ENCODE data around the gene PLXNC1.

Gene PLXNC1

DNA sequence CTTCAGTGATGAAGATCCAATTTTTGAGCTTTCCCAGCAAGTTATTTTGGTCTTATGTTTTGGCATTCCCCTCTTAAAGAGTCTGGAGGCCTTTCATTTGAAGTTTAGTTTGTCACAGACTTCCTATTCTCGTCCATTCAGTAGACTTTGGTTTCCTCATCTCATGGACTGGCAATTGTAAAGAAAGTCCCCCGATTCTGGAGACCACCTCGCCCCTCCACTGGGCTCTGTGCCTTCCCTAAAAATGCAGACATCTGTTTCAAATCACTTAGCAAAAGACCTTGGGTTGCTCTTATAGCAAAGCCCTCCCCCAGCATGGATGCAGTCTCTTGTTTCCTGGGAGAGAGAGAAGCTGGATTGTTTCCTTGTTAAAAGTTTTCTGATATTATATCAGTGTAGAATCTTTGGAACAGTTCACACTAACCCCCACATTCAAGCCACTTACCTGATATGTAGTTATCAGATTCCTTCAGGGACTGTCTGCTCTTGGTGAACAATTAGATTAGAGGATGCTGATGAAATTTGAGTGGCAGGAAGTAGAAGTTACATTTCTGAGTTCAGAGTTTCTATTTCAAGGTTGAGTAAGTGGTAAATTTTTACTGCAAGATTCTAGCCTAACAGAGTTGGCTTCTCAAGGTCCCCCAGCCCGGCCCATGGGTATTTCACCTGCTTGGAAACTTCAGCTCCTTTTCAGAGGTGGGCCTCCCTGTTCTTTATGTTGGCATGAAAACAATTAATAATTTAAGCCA lies 56.3 kb downstream of the PLXNC1 start:
- no peak for DNase-seq (ENCODE audit: low read depth in 2 of 2)

- DNase-seq (ENCODE audit: low read depth in 2 of 2), result no peak
These were observed 57.4 kb downstream of the PLXNC1 start for GRCh38 chr12:94205822-94206221.

- no peak for DNase-seq (ENCODE audit: low read depth in 2 of 2)
These were observed 58.5 kb downstream of the PLXNC1 start for GRCh38 chr12:94206886-94207285.

DNA sequence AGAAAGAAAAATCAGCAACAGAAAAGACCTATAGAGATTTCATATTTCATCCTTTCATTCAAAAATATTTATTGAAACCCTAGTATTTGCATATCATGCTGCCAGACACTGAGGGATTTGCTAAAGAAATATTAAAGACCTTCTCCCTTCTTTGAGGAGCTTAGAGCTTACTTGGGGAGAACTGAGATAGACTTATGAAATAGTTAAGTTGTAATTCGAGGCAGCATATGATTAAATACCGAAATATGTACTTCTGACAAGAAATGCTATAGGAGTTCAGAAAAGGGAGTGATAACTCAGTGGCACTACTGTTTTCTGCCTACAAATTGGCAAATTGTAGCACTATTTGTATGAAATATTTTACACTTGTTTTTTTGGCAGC lies 59.1 kb downstream of the PLXNC1 start:
- DNase-seq (ENCODE audit: low read depth in 2 of 2), result no peak

DNA sequence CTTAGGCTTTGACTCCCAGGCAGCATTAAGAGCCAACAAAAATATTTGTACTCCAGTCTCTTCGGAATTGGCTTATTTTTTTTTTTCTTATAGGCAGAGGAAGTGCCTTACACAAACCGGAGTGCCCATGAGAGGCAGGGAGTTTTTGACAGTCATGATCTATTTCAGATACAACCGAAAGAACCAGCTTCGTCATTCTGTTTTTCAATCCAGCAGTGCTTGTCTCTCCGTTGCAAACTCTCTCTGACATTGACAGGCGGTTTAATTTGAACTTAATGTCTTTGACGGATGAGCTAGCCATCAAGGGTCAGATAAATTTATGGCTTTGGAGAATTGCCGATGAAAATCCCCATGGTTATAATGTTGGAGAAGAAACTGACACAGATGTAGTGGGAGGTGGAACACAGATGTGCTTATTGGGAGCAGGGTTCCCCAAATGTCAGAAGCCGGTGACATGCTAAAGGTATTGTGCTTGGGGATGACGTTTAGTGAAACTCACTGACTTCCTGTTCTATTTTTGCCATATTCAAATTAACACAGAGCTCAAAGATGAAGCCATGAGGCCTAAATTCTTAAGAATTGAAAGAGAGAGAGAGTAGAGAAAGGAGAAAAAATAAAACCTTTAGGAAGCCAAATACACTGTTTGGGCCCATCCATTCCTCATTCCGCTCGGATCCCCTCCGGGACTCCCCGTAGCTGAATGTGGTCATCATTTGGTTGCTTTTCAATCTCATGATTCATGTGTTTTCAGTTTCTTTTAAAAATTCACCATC lies 59.7 kb downstream of the PLXNC1 start:
- no peak for DNase-seq (ENCODE audit: low read depth in 2 of 2)

GRCh38 chr12:94208622-94208966 lies 60.2 kb downstream of the PLXNC1 start:
- DNase-seq (ENCODE audit: low read depth in 2 of 2), result no peak

DNA sequence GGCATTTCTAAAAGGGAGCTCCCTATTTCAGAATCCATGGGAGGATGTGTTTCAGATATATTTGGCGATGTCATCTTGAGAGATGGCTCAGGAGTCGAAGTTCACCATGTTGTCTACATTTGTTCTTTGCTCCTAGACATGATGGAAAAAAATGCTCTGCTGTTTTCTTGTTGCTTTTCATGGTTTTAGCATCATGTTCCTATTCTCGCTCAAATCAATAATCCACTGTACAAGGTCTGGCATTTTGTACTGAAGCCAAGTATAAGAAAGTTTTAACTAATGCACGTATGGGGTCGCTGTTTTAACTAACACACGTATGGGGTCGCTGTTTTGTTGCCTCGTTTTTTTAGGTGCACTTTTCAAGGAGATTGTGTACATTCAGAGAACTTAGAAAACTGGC lies 60.9 kb downstream of the PLXNC1 start:
- no peak for DNase-seq (ENCODE audit: low read depth in 2 of 2)

DNA sequence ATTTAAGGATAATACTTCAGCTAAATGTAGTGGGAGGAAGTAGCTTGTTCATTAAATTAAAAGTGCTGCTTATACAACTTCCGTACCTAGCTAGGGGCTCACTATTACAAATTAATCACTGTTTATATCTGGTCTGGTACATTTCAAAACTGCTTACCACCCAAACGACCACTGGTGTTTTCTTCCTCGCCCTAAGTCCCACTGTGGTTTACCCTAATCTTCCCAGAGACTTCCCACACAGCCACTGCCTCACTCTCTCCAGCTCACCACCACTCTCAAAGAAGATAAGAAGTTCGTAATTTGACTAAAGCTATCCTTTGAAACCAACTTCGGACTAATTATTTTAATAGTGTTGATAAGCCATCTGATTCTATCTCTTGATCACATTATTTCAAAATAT lies 62.6 kb downstream of the PLXNC1 start:
- DNase-seq (ENCODE audit: low read depth in 2 of 2), result no peak

- DNase-seq (ENCODE audit: low read depth in 2 of 2), result no peak
These were observed 69.9 kb downstream of the PLXNC1 start for GRCh38 chr12:94218233-94218632.

- DNase-seq (ENCODE audit: low read depth in 2 of 2), result no peak
These were observed 71.4 kb downstream of the PLXNC1 start for GRCh38 chr12:94219622-94220302.

GRCh38 chr12:94220804-94221203 lies 72.4 kb downstream of the PLXNC1 start:
- DNase-seq (ENCODE audit: low read depth in 2 of 2), result no peak

DNA sequence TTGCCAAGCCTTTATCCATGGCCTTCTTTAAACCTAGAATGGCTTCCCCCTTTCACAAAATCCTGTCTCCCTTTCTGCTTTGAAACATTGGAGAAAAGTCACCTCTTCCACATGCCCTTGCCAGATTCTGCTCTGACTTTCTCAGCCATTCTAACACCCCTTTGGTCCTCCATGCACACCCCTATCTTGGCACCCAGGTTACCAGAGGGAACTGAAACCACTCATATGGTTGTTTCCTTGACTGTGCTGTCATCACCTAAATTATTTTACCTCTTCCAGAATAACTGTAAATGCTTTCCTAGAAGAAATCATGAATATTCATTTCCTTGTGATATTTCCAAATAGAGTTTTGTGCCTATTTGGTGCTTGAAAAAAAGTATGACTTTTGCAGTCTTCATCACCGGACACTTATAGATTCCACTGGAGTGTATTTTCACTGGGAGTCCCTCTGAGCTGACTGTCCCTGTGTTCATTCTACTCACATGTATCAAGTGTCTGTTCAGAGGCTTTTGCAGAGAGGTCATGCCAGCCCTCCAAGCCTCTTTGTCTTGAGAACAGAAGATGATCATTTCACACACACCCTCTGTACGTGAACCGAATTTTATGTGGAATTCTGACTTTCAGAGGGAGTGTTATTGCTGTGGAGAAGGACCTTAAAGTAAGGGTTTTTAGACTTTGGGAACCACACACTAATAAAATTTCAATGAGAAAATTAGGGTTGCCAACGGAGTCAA lies 74.1 kb downstream of the PLXNC1 start:
- no peak for DNase-seq (ENCODE audit: low read depth in 2 of 2)

DNA sequence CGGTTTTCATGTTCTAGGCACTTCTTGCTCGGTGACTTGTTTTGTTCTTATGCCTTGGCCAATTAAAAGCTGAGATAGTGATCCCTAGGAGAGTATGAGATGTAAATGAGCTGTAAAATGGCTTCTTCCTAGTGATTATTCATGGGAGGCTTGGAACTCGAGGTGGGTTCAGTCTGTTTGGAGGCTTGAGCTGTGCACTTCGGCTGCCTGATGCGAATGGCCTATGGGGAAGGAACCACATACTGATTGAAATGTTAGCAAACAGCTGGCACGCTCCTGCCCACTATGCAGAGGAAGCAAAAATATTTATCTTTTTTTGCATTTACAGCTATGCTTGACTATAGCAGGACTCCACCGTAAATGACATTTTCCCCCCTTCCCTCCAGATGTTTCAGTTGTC lies 75.5 kb downstream of the PLXNC1 start:
- DNase-seq (ENCODE audit: low read depth in 2 of 2), result no peak

DNA sequence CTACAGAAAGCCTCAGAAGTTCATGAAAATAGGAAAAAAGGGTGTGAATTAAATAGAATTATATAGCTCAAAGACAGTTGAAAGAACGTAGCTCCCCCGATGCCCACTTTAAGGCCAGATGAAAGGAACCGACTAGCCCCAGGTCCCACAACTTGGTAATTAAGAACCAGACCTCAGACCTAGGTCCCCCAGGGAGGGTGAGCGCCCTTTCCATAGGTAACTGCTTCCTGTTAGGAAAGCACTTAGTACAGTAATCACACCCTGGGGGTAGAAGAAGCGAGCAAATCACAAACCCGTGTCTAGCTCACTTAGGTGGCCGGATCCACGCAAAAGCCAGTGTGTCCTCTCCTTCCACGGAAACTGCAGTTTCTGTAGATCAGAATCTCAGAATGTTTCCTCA lies 77.1 kb downstream of the PLXNC1 start:
- DNase-seq (ENCODE audit: low read depth in 2 of 2), result no peak

- DNase-seq (ENCODE audit: low read depth in 2 of 2), result no peak
These were observed 77.7 kb downstream of the PLXNC1 start for GRCh38 chr12:94225947-94226630.

GRCh38 chr12:94227066-94227465 lies 78.7 kb downstream of the PLXNC1 start:
- no peak for DNase-seq (ENCODE audit: low read depth in 2 of 2)

DNA sequence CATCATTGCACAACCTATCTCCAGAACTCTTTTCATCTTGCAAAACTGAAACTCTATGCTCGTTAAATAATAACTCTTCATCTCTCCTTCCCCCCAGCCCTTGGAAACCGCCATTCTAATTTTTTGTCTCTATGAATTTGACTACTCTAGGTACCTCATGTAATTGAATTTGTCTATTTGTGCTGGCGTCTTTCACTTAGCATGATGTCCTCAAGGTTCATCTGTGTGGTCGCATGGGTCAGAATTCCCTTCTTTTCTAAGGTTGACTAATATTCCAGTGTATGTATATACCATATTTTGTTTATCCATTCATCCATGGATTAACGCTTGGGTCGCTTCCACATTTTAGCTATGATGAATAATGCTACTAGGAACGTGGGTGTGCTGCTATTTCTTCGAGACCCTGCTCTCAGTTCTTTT lies 80.1 kb downstream of the PLXNC1 start:
- DNase-seq (ENCODE audit: low read depth in 2 of 2), result no peak

DNA sequence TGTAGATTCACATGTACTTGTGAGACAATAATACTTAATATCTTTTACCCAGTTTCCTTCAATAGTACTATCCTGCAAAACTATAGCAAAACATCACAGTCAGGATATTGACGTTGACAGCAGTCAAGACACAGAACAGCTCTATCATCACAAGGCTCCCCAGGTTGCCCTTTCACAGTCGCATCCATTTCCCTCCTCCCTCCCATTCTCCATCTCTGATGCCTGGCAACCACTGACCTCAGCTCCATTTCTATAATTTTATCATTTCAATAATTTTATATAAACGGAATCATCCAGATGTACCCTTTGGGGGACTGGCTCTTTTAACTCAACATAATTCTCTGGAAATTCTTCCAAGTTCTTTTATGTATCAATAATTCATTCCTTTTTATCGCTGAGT lies 81.5 kb downstream of the PLXNC1 start:
- DNase-seq (ENCODE audit: low read depth in 2 of 2), result no peak

- no peak for DNase-seq (ENCODE audit: low read depth in 2 of 2)
These were observed 82.1 kb downstream of the PLXNC1 start for GRCh38 chr12:94230357-94230905.

DNA sequence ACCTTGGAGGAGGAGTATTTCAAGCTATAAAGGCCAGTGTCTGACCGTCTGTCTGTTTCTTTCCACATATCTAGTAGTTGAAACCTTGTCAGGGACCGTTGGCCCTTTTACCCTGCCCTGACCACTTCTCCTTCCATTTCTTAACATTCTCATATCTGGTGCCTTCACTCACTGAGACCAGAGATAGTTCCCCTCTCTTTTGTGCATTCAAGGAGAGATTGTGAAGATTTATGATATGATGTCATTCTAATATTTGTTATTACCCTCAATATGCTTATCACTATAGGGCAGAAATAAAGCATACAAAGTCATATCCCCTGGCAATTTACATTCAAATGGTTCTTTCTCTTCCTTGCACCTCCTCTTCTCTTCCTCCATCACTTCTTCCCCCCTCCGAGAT lies 83.3 kb downstream of the PLXNC1 start:
- DNase-seq (ENCODE audit: low read depth in 2 of 2), result no peak

GRCh38 chr12:94235848-94236247 lies 87.5 kb downstream of the PLXNC1 start:
- no peak for DNase-seq (ENCODE audit: low read depth in 2 of 2)
